Activated naive CD8-positive, alpha-beta T cell (primary cell): ENCODE measurements around the gene CDKN2B.

Source experiments
- H3K27ac Mint-ChIP-seq: one replicate; pipeline ENCODE4 v1.8.0; 2021; ENCODE audit warnings: mixed read lengths
- H3K27me3 Mint-ChIP-seq: one replicate; pipeline ENCODE4 v1.8.0; 2021; ENCODE audit warnings: mixed read lengths
- H3K36me3 Mint-ChIP-seq: one replicate; pipeline ENCODE4 v1.8.0; 2021; ENCODE audit warnings: mixed read lengths
- H3K4me1 Mint-ChIP-seq: one replicate; pipeline ENCODE4 v1.8.0; 2021; ENCODE audit warnings: low read depth, mixed read lengths
- H3K4me3 Mint-ChIP-seq: one replicate; pipeline ENCODE4 v1.8.0; 2021; ENCODE audit warnings: mild to moderate bottlenecking, mixed read lengths
- H3K9me3 Mint-ChIP-seq: one replicate; pipeline ENCODE4 v1.8.0; 2021; ENCODE audit warnings: low read depth, mixed read lengths

The CDKN2B gene

DNA sequence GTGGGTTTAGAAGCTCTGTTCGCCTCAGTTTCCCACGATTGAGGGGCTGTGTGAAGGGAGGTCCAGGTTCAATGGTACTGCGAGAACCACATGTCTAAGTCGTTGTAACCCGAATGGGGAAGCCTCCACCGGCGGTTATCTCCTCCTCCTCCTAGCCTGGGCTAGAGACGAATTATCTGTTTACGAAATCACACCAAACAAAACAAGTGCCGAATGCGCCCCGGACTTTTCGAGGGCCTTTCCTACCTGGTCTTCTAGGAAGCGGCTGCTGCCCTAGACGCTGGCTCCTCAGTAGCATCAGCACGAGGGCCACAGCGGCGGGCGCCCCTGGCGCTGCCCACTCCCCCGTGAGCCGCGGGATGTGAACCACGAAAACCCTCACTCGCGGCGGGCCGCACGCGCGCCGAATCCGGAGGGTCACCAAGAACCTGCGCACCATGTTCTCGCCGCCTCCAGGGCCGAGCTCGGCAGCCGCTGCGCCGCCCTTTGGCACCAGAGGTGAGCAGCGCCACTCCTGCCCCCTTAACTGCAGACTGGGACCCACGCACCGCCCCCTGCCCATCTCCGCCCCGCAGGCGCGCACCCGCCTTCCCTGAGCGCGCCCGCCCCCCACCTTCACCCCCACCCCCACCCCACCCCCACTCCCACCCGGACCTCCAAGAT lies 15.1 kb downstream of the CDKN2B start, which contains the start of gene CDKN2A:
Gene CDKN2A, minus strand, starts transcription at position 500 of the 663 bp plus-strand sequence.
- Mint-ChIP-seq H3K4me3 (peak within 1 kb of the TSS; percentile 96), H3K9me3 (no peaks in the 10 kb centered on the region), H3K36me3 (no peaks in the 10 kb centered on the region), H3K4me1 (peaks cover 9% of the 10 kb centered on the region), H3K27me3 (peaks cover 24% of the 10 kb centered on the region), H3K27ac (peak within 1 kb of the TSS; percentile 54)

DNA sequence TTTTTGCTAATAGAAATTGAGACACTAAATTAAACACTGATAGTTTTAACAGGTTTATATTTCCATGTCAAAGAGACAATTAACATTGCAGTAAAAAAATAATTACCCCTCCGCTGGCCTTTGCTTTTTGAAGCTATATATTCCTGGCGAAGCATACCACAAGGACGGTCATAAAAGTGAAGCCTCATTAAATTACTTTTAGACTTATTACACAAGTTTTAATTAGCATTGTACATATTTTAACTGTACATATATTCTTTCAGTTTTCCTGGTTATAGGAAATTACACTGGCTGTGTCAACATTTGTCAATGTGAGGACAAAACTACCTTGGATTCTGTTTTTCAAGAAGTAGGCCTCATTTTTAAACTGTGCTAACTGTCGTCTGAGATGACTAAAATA lies 16.1 kb downstream of the CDKN2B start:
- H3K36me3 Mint-ChIP-seq = no peaks in the 10 kb centered on the region
- peaks cover 9% of the 10 kb centered on the region for H3K4me1 Mint-ChIP-seq
- H3K4me3 Mint-ChIP-seq = peak overlapping the region; percentile 49
- peaks cover 31% of the 10 kb centered on the region for H3K27me3 Mint-ChIP-seq
- H3K9me3 Mint-ChIP-seq = no peaks in the 10 kb centered on the region
- H3K27ac Mint-ChIP-seq = no peak overlapping the region

DNA sequence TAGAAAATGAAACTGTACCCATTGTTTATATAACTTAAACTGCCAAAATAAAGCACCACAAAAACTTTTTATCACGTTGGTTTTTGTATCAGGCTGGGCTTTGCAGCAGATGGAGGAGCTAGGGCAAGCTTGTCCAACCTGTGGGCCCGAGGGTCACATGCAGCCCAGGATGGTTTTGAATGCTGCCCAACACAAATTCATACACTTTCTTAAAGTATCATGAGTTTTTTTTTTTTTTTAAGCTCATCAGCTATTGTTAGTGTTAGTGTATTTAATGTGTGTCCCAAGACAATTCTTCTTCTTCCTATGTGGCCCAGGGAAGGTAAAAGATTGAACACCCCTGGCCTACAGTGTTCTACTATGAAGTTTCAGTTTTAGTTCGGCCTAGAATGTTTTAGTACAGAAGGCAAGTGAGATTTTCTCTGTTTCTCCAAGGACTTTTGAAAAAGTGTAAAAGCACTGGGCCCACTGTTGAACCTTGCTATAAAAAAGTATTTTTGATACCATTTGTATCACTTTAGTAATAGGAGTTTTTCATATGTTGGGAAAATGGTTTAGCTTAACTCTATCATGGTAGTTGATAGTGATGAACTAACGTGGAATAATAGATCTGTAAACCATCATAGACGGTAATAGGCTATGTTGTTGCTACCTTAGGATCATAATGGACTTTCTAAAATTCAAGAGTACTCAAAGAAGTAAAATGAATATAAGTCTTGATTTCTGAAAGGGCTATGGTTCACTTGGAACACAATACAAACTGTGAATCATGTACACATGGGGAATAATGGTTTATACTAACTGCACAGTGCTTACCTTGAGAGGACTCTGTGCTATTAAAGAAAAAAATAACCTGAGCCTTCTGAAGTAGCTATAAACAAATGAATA lies 17.8 kb downstream of the CDKN2B start:
- Mint-ChIP-seq H3K4me3 (no peak overlapping the region), H3K36me3 (no peaks in the 10 kb centered on the region), H3K27me3 (peaks cover 39% of the 10 kb centered on the region), H3K4me1 (peaks cover 9% of the 10 kb centered on the region), H3K27ac (no peak overlapping the region), H3K9me3 (no peaks in the 10 kb centered on the region)

DNA sequence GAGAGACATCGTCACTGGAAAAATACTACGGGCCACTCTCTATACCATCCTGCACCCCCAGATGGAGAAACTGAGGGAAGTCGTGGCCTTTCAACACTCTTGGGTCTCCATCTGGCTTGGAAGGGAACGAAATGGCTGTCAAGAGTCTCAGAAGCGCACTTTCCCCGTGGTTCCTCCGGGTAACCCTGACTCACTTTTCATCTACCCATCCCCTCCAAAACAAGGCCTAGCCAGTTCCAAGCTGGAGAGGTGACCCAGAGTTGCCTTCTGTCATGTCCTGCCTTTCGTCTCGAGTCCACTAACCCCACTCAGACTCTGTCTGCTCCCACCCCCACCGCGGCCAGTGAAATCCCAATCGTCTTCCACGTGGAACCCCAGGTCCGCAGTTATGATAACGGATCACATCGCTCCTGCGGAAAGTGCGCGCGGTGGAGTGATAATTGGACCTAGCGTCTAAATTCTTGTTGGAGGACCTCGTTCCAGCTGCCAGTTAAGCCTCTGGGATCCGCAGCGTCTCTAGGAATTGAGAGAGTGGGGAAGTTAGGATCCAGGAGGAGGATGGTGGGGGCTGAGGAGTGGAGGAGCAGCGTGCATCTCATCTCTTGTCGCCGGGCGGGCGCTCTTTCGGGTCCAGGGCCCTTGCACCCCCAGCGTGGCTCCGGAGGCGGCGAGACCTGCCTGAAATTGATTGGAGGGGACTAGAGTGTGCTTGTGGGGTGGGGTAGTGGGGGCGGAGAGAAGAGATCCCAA lies 19.5 kb downstream of the CDKN2B start:
- Mint-ChIP-seq H3K4me3 (no peak overlapping the region), H3K36me3 (no peaks in the 10 kb centered on the region), H3K27me3 (peaks cover 44% of the 10 kb centered on the region), H3K27ac (no peak overlapping the region), H3K4me1 (peaks cover 4% of the 10 kb centered on the region), H3K9me3 (no peaks in the 10 kb centered on the region)

DNA sequence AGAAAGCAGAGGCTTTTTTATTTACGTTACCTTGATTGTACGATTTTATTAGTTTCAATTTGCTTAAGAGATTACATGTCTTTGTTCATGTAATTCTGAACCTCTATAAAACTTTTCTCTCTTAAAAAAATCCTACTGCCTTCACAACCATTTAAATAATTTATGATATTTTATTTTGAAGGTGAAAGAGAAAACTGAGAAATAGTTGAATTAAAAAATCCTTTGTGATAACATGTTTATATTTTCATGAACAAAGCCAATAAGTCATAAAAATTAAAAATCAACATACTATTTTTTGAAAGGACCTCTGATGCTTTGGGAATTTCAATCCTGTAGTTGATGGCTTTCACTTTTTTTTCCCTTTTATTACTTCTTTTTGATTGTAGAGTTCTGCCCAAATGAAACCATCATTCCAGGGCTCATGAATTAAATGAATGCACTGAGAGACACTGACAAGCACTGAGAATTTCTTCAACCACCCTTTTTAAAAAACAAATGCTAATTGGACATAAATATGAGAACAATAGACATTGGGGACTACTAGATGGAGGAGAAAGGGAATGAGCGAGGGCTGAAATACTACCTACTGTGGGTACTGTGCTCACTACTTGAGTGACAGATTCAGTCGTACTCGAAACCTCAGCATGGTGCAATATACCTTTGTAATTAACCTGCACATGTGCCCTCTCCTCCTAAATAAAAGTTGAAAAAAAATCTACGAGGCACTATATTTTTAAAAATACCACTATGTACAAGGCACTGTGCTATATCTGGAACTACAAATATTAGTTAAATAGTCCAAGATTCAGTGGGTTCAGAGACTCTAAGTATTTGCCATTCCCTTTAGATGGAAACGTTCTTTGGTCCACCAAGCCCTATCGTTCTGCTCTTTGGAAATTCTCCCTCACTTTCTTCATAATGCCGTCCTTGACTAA lies 20.8 kb downstream of the CDKN2B start:
- Mint-ChIP-seq H3K4me3 (no peak overlapping the region), H3K36me3 (no peaks in the 10 kb centered on the region), H3K4me1 (peaks cover 2% of the 10 kb centered on the region), H3K9me3 (no peaks in the 10 kb centered on the region), H3K27me3 (peaks cover 52% of the 10 kb centered on the region), H3K27ac (no peak overlapping the region)

DNA sequence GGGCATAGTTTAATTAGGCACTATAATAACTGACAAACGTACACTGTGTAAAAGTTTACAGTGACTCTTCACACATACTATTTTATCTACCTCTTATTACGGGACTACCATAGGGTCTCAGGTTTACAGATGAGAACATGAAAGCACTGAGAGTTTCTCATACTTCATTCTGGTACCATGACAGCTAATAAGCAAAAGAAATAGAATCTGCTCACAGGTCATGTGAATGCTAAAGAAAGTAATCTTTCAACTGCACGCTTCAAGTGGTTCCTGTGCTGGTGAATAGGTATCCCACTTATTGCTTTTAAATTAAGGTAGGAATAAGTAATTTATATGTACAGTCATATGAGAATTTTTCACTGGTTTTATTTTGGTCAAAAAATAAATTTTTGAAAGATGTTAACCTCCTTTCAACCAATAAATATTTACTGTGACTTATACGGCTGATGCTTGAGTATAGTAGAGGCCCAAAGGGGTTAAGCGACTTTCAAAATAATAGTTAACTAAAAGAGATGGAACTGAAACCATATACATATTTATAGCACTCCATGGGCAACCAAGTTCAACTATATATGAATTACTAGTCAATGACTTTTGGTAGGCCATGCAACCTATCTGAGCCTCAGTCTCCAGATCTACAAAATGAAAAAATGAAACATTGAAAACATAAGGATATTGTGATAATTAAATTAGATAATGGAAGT lies 23.0 kb downstream of the CDKN2B start:
- no peaks in the 10 kb centered on the region for H3K36me3 Mint-ChIP-seq
- no peak overlapping the region for H3K27ac Mint-ChIP-seq
- no peaks in the 10 kb centered on the region for H3K9me3 Mint-ChIP-seq
- no peaks in the 10 kb centered on the region for H3K4me1 Mint-ChIP-seq
- H3K4me3 Mint-ChIP-seq = no peak overlapping the region
- peaks cover 61% of the 10 kb centered on the region for H3K27me3 Mint-ChIP-seq

DNA sequence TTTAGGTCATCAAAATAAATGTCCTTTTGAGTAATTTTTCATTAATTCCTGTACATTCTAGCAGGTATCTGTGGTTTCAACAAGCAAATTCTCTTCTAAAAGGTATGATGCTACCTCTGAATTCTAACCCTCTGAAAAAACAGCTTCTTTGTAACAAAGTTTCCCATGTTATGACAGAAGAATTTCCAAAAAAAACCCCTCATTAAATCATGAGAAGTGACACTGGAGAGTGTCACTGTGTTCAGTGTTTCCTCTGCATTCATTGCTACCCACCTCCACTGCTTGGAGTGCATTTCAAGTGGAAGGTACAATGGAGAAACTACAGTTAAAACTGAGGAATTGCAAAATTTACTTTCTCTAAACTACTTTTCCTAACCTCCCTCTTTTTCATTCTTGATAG lies 25.0 kb downstream of the CDKN2B start:
- no peak overlapping the region for H3K4me3 Mint-ChIP-seq
- no peaks in the 10 kb centered on the region for H3K4me1 Mint-ChIP-seq
- H3K36me3 Mint-ChIP-seq = no peaks in the 10 kb centered on the region
- peaks cover 58% of the 10 kb centered on the region for H3K27me3 Mint-ChIP-seq
- peaks cover 2% of the 10 kb centered on the region for H3K9me3 Mint-ChIP-seq
- no peak overlapping the region for H3K27ac Mint-ChIP-seq

DNA sequence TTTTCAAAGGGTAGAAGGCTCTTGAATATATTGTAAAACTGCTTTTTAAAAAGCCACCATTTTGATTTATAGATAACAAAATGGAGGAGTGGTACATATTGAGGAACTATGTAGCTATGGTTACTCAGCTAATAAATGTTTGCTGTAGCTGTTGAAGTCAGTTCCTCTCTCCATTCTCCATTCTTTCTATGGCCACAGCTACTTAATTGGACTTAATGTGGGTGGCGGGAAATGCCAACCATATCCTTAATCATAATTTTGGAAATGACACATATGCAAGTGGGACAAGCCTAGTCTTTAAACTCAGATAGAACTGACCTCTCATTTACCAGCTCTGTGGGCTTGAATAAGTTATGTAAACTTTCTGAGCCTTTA lies 25.6 kb downstream of the CDKN2B start:
- peaks cover 6% of the 10 kb centered on the region for H3K9me3 Mint-ChIP-seq

DNA sequence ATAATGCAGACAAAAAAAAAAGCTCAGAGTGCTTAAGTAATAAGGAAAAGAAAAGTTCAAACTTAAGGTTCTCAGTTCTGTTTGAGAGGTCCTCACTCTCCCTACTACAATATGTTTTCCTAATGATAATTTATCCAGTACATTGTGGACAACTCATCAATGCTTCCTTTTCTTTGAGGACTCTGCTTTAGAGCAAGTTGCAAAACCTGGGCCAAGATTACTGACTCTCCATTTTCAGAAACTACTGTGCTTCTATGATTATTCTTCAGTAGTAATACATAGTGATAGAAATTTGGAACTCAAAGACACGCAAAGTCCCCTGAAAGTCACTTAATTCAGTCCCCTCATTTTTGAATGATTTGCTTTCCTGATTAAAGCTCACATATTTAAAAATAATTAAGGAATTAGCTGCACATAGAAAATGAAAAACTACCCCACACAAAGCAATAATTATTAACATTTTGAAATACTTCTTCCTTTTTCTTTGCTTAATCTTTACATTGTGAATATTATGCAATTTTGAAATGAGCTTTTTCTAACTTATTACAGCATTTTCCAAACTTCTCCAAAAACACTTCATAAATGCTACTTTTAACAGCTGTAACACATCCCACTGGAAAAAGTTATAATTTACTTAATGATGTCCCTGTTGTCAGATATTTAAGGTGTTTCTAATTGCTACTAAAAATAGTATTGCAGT lies 26.1 kb downstream of the CDKN2B start:
- Mint-ChIP-seq H3K27ac (no peak overlapping the region), H3K4me3 (no peak overlapping the region), H3K4me1 (no peaks in the 10 kb centered on the region), H3K36me3 (no peaks in the 10 kb centered on the region), H3K27me3 (peaks cover 57% of the 10 kb centered on the region), H3K9me3 (peaks cover 6% of the 10 kb centered on the region)

More for the DNA sequence above, 25.6 kb downstream of the CDKN2B start:
- no peaks in the 10 kb centered on the region for H3K36me3 Mint-ChIP-seq
- peaks cover 60% of the 10 kb centered on the region for H3K27me3 Mint-ChIP-seq
- H3K27ac Mint-ChIP-seq = no peak overlapping the region
- H3K4me3 Mint-ChIP-seq = no peak overlapping the region
- H3K4me1 Mint-ChIP-seq = no peaks in the 10 kb centered on the region

DNA sequence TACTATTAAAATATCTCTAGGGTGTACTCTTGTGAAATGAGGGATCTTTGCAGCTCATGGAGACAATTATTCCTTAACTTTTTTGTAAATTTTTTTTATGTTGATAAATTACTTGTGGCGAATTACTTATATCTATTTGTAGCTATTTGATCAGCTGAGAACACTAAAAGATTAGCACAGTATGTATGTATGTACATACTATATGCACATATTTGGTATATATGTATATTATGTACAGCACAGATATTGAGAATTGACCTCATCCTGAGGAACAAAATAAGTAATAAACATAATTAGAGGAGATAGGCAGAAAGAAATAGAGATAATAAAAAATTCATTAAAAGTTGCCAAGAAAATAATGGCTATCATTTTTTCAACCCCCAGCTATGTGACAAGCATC lies 26.7 kb downstream of the CDKN2B start:
- Mint-ChIP-seq H3K4me3 (no peak overlapping the region), H3K4me1 (no peaks in the 10 kb centered on the region), H3K27ac (no peak overlapping the region), H3K27me3 (peaks cover 58% of the 10 kb centered on the region), H3K36me3 (no peaks in the 10 kb centered on the region), H3K9me3 (peaks cover 6% of the 10 kb centered on the region)

DNA sequence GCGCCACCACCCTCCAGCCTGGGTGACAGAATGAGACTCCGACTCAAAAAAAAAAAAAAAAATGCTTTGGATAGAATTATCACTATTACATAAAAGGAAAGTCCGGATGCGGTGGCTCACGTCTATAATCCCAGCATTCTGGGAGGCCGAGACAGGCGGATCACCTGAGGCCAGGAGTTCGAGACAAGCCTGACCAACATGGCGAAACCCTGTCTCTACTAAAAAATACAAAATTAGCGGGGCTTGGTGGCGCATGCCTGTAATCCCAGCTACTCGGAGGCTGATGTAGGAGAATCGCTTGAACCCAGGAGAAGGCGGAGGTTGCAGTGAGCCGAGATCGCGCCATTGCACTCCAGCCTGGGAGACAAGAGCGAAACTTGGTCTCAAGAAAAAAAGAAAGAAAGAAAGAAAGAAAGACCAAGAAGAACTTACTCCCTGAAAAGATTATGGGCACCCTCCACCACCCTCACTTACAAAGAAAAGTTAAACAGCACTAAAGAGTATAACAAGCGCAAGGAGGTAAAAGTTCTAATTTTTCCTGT lies 32.7 kb downstream of the CDKN2B start:
- Mint-ChIP-seq H3K27ac (no peak overlapping the region), H3K4me1 (peaks cover 20% of the 10 kb centered on the region), H3K9me3 (peaks cover 6% of the 10 kb centered on the region), H3K27me3 (peaks cover 56% of the 10 kb centered on the region), H3K36me3 (no peaks in the 10 kb centered on the region), H3K4me3 (no peak overlapping the region)

DNA sequence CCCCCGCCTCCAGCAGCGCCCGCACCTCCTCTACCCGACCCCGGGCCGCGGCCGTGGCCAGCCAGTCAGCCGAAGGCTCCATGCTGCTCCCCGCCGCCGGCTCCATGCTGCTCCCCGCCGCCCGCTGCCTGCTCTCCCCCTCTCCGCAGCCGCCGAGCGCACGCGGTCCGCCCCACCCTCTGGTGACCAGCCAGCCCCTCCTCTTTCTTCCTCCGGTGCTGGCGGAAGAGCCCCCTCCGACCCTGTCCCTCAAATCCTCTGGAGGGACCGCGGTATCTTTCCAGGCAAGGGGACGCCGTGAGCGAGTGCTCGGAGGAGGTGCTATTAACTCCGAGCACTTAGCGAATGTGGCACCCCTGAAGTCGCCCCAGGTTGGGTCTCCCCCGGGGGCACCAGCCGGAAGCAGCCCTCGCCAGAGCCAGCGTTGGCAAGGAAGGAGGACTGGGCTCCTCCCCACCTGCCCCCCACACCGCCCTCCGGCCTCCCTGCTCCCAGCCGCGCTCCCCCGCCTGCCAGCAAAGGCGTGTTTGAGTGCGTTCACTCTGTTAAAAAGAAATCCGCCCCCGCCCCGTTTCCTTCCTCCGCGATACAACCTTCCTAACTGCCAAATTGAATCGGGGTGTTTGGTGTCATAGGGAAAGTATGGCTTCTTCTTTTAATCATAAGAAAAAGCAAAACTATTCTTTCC lies 34.2 kb downstream of the CDKN2B start:
- H3K36me3 Mint-ChIP-seq = peaks cover 4% of the 10 kb centered on the region
- no peak overlapping the region for H3K27ac Mint-ChIP-seq
- H3K27me3 Mint-ChIP-seq = peaks cover 62% of the 10 kb centered on the region
- peaks cover 6% of the 10 kb centered on the region for H3K9me3 Mint-ChIP-seq
- H3K4me3 Mint-ChIP-seq = peak overlapping the region; percentile 89
- peaks cover 26% of the 10 kb centered on the region for H3K4me1 Mint-ChIP-seq

DNA sequence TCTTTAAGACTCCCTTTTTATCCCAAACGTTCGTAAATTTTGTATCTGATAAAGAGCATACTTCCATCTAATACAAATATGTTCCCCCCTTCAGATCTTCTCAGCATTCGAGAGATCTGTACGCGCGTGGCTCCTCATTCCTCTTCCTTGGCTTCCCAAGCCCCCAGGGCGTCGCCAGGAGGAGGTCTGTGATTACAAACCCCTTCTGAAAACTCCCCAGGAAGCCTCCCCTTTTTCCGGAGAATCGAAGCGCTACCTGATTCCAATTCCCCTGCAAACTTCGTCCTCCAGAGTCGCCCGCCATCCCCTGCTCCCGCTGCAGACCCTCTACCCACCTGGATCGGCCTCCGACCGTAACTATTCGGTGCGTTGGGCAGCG lies 34.8 kb downstream of the CDKN2B start:
- Mint-ChIP-seq H3K4me3 (peak overlapping the region; percentile 89), H3K27ac (no peak overlapping the region), H3K36me3 (peaks cover 4% of the 10 kb centered on the region), H3K9me3 (peaks cover 6% of the 10 kb centered on the region), H3K27me3 (peaks cover 60% of the 10 kb centered on the region), H3K4me1 (peaks cover 27% of the 10 kb centered on the region)
